NCI-H1417 treated with DMSO at 0.1 percent for 48 hours (cell line): ENCODE results near the gene C1QC.

Source experiments
- DNase-seq: peaks from one replicate; lab custom pipeline; 2025; lab: John Stamatoyannopoulos, UW

C1QC gene

GRCh38 chr1:22619798-22620197 is 23.6 kb upstream of the C1QC start:
- DNase-seq, result no peak

- no peak for DNase-seq
These were observed 21.7 kb upstream of the C1QC start for GRCh38 chr1:22621761-22622160.

- no peak for DNase-seq
These were observed 18.0 kb upstream of the C1QC start for GRCh38 chr1:22625262-22625925.

GRCh38 chr1:22626237-22627157 is 16.9 kb upstream of the C1QC start:
- DNase-seq, result no peak

- DNase-seq, result no peak
These were observed 16.1 kb upstream of the C1QC start for GRCh38 chr1:22627331-22627730.

- DNase-seq, result no peak
These were observed 14.6 kb upstream of the C1QC start for GRCh38 chr1:22628698-22629444.

- no peak for DNase-seq
These were observed 13.5 kb upstream of the C1QC start for GRCh38 chr1:22629886-22630285.

GRCh38 chr1:22633697-22634463 is 9.6 kb upstream of the C1QC start:
- no peak for DNase-seq

GRCh38 chr1:22635436-22635835 is 8.0 kb upstream of the C1QC start:
- no peak for DNase-seq

GRCh38 chr1:22636353-22636752 is 7.1 kb upstream of the C1QC start, which contains the start of gene C1QA:
Gene C1QA, plus strand, starts transcription at chr1:22636628. Its CDS starts 989 bp downstream, at chr1:22637617.
- no peak for DNase-seq

GRCh38 chr1:22636927-22637326 is 6.5 kb upstream of the C1QC start:
- DNase-seq, result no peak

- DNase-seq, result no peak
These were observed 5.5 kb upstream of the C1QC start for GRCh38 chr1:22637907-22638445.

- DNase-seq, result no peak
These were observed 4.8 kb upstream of the C1QC start for GRCh38 chr1:22638476-22639234.

- DNase-seq, result no peak
These were observed 4.1 kb upstream of the C1QC start for GRCh38 chr1:22639286-22639685.

- DNase-seq, result no peak
These were observed 2.2 kb upstream of the C1QC start for GRCh38 chr1:22641247-22641646.

- DNase-seq, result no peak
These were observed 1.4 kb upstream of the C1QC start for GRCh38 chr1:22641906-22642636.

GRCh38 chr1:22643928-22644327 is 495 bp downstream of the C1QC start:
- DNase-seq, result no peak

GRCh38 chr1:22645931-22646330 is 2.5 kb downstream of the C1QC start:
- no peak for DNase-seq

GRCh38 chr1:22646384-22646783 is 3.0 kb downstream of the C1QC start:
- DNase-seq, result no peak

GRCh38 chr1:22650089-22650693 is 6.8 kb downstream of the C1QC start:
- no peak for DNase-seq
